ENCODE measurements around the gene MEGF11.

The MEGF11 gene

DNA sequence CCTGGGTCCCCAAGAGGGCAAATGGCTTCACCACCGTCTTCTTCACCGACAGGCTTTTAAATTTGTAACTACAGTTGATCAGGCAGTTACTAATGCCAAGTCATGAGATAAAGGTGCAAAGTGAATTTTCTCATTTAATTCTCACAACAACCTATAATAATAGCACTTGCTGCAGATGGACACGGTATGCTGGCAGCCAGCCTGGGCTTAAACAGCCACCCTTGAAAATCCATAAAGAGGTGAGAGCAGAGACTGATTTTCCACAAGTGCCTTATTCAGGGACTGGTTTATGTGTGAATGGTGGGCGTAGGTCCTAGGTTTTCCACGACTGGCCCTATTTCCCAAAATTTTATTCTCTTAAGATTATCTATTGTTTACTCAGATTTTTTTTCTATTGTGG is 266.4 kb downstream of the MEGF11 start:
- Histone ChIP-seq H3F3A (ENCODE audit: insufficient read depth) (no peaks in the 10 kb centered on the region), H3K4me3 (ENCODE audit: insufficient read depth, low read length, poor library complexity, severe bottlenecking) (no peak overlapping the region), H3K27ac (ENCODE audit: low read depth, low read length) (no peak overlapping the region), H3K4me2 (ENCODE audit: low read depth, low read length, poor library complexity, severe bottlenecking) (no peak overlapping the region), H3K27me3 (ENCODE audit: low read length) (no peaks in the 10 kb centered on the region), H3K36me3 (ENCODE audit: low read length) (no peaks in the 10 kb centered on the region), H3K9me3 (ENCODE audit: insufficient read depth, low read length) (no peaks in the 10 kb centered on the region), H3K79me2 (ENCODE audit: insufficient read depth, low read length) (no peaks in the 10 kb centered on the region), H3K9ac (ENCODE audit: low read length) (no peak overlapping the region), H2AFZ (ENCODE audit: low read depth, low read length, severe bottlenecking) (no peak overlapping the region), H3K9me2 (replicated peaks; ENCODE audit: insufficient read depth, low read length) (no peaks in the 10 kb centered on the region), H4K20me1 (ENCODE audit: low read depth, low read length) (no peaks in the 10 kb centered on the region)
- no peak for TF ChIP-seq EZH2phosphoT487 (conservative IDR thresholded peaks at IDR 0.05; ENCODE audit: low read length)
- TF ChIP-seq, protein P1, sequence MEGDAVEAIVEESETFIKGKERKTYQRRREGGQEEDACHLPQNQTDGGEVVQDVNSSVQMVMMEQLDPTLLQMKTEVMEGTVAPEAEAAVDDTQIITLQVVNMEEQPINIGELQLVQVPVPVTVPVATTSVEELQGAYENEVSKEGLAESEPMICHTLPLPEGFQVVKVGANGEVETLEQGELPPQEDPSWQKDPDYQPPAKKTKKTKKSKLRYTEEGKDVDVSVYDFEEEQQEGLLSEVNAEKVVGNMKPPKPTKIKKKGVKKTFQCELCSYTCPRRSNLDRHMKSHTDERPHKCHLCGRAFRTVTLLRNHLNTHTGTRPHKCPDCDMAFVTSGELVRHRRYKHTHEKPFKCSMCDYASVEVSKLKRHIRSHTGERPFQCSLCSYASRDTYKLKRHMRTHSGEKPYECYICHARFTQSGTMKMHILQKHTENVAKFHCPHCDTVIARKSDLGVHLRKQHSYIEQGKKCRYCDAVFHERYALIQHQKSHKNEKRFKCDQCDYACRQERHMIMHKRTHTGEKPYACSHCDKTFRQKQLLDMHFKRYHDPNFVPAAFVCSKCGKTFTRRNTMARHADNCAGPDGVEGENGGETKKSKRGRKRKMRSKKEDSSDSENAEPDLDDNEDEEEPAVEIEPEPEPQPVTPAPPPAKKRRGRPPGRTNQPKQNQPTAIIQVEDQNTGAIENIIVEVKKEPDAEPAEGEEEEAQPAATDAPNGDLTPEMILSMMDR (IDR thresholded peaks at IDR 0.05; ENCODE audit: insufficient read depth, low read length, poor library complexity, severe bottlenecking): no peak

DNA sequence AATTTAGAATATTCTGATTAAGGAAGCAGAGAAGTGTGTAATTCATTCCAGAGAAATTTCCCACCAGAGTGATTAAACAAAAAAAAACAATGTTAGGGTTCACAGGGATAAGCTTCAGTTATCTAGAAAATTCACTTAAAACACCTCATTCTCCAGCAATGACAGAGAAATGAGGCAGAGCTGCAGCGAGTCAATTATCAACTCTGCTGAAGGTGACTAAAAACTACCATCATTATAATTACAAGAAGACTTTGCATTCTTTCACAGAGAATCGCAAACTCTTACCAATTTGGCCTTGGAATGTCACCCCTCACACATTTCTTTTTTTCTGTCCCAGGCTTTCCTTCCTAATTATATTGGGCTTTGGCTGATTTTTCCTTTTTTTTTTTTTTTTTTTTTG is 267.1 kb downstream of the MEGF11 start:
- Histone ChIP-seq H3K9ac (ENCODE audit: low read length) (no peak overlapping the region), H3K4me3 (ENCODE audit: insufficient read depth, low read length, poor library complexity, severe bottlenecking) (no peak overlapping the region), H3K9me2 (replicated peaks; ENCODE audit: insufficient read depth, low read length) (no peaks in the 10 kb centered on the region), H3K27ac (ENCODE audit: low read depth, low read length) (no peak overlapping the region), H3K4me2 (ENCODE audit: low read depth, low read length, poor library complexity, severe bottlenecking) (no peak overlapping the region), H3K27me3 (ENCODE audit: low read length) (no peaks in the 10 kb centered on the region), H2AFZ (ENCODE audit: low read depth, low read length, severe bottlenecking) (no peak overlapping the region), H3K79me2 (ENCODE audit: insufficient read depth, low read length) (no peaks in the 10 kb centered on the region), H3F3A (ENCODE audit: insufficient read depth) (no peaks in the 10 kb centered on the region), H4K20me1 (ENCODE audit: low read depth, low read length) (no peaks in the 10 kb centered on the region), H3K9me3 (ENCODE audit: insufficient read depth, low read length) (no peaks in the 10 kb centered on the region), H3K36me3 (ENCODE audit: low read length) (no peaks in the 10 kb centered on the region)
- TF ChIP-seq, protein P1 (IDR thresholded peaks at IDR 0.05; ENCODE audit: insufficient read depth, low read length, poor library complexity, severe bottlenecking): no peak
- TF ChIP-seq EZH2phosphoT487 (conservative IDR thresholded peaks at IDR 0.05; ENCODE audit: low read length): no peak

DNA sequence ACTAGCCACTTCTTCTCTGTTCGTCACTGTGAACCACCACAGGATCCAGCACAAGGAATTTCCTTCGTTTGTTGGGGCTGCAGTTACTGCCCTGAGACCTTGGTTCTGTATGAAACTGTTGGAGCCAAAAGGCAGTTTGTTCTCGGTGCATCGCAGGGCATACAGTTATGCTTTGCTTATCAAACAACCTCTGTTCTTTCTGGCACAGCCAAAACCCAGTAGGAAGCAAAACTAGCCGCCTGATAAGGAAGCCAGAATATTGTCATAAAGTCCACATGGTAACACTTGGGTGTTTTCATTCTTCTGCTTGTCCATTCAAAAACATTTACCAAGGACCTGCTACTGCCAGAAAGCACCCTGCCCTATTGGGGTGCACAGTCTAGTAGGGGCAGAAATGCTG is 268.2 kb downstream of the MEGF11 start:
- Histone ChIP-seq H3K4me2 (ENCODE audit: low read depth, low read length, poor library complexity, severe bottlenecking) (no peak overlapping the region), H3K4me3 (ENCODE audit: insufficient read depth, low read length, poor library complexity, severe bottlenecking) (no peak overlapping the region), H3K36me3 (ENCODE audit: low read length) (no peaks in the 10 kb centered on the region), H3K9ac (ENCODE audit: low read length) (no peak overlapping the region), H4K20me1 (ENCODE audit: low read depth, low read length) (no peaks in the 10 kb centered on the region), H3K9me3 (ENCODE audit: insufficient read depth, low read length) (no peaks in the 10 kb centered on the region), H3K27ac (ENCODE audit: low read depth, low read length) (no peak overlapping the region), H3K27me3 (ENCODE audit: low read length) (no peaks in the 10 kb centered on the region), H3K9me2 (replicated peaks; ENCODE audit: insufficient read depth, low read length) (no peaks in the 10 kb centered on the region), H2AFZ (ENCODE audit: low read depth, low read length, severe bottlenecking) (no peak overlapping the region), H3K79me2 (ENCODE audit: insufficient read depth, low read length) (no peaks in the 10 kb centered on the region), H3F3A (ENCODE audit: insufficient read depth) (no peaks in the 10 kb centered on the region)
- TF ChIP-seq, protein P1 (IDR thresholded peaks at IDR 0.05; ENCODE audit: insufficient read depth, low read length, poor library complexity, severe bottlenecking): no peak
- no peak for TF ChIP-seq EZH2phosphoT487 (conservative IDR thresholded peaks at IDR 0.05; ENCODE audit: low read length)
